HL-60/S4 (cell line): Measurements from ENCODE around the gene SRCIN1.

Source experiments
- in situ Hi-C: fragments of 300-500 bp; cut with MboI; formaldehyde crosslinking; loops from 2 replicates; pipeline ENCODE4 v1.14.3; 2022; ENCODE audit warnings: low sequenced_read_pairs

The SRCIN1 gene

GRCh38 chr17:38489774-38490173 is 116.0 kb downstream of the SRCIN1 start:
- in situ Hi-C loops: loop anchor here (5.0 to 10.0 kb wide), 2 partner anchors 145 to 178 kb away; partner anchors contain the start of gene GPR179

- in situ Hi-C loops: loop anchor here (10.0 kb wide), 1 partner anchor 141 kb away; the partner anchor contains the start of gene GPR179
Observed at GRCh38 chr17:38485681-38486298, 120.0 kb downstream of the SRCIN1 start.

- in situ Hi-C loops: loop anchor here (10.0 kb wide), 1 partner anchor 140 kb away; the partner anchor contains the start of gene GPR179
Observed at GRCh38 chr17:38485146-38485468, 120.6 kb downstream of the SRCIN1 start.

DNA sequence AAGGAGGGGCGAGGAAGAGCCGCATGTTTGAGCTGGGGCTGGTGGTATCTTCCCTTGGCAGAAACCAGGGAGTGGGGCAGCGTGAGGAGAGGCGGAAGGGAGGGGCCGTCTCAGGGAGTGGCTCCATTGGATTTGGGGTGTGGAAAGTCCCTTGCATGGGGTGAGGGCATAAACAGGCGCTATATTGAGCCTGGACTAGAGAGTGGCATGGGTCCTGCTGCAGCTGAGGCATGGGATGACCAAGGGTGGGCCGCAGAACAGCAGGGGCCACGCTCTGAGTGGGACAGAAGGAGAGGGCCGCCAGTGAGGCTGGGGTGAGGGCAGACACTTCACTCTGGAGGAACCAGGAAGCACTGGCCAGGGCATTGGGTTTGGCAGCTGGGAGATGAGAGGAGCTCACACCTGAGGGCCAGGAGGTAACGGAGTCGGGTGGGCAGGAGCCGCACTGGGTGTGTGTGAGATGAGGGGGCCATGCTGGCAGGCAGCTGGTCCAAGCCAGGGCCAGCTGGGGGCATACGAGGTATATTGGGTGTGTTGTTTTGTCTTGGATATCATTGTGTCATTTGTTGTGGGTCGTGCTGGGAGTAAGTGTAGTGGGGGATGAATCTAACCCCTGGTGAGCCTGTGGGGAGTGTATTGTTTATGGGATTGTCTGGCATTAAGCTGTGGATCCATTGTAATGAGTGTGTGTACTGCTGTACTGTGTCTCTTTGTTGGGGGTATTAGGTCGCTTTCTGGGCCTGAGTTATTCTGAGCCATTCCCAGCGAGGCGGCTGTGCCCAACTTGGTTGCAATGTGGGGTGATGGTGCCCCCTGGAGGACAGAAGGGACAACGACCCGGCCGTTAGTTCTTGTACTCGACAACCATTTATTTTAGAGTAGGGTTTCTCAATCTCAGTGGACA is 121.3 kb downstream of the SRCIN1 start:
- in situ Hi-C loops: loop anchor here (5.0 to 10.0 kb wide), 2 partner anchors 57 to 140 kb away; partner anchors contain the start of genes ARHGAP23 and GPR179

- in situ Hi-C loops: loop anchor here (5.0 to 10.0 kb wide), 2 partner anchors 55 to 138 kb away; partner anchors contain the start of genes ARHGAP23 and GPR179
Observed at GRCh38 chr17:38482700-38483043, 123.1 kb downstream of the SRCIN1 start.

GRCh38 chr17:38482039-38482699 is 123.6 kb downstream of the SRCIN1 start:
- in situ Hi-C loops: loop anchor here (5.0 to 10.0 kb wide), 2 partner anchors 55 to 137 kb away; partner anchors contain the start of genes ARHGAP23 and GPR179
